Endothelial cell of umbilical vein (primary cell): ENCODE measurements around the gene EDAR. TPM values are rescaled to one million over a fixed set of nuclear protein-coding genes. Genes with fewer than 3 reads are reported as not detected.

Experiments used
- BruUV-seq: library from RNA; stranded (reverse); fragments of 400-500 nt; replicated peaks from 2 replicates; lab custom pipeline; 2021; lab: Mats Ljungman, UMichigan
- CTCF ChIA-PET: fragments of 300-600, 350-600 bp; sonication (Branson Sonifier 250); formaldehyde crosslinking; loops from one replicate; lab custom pipeline; 2021; ENCODE audit warnings: antibody characterized with exemption, inconsistent platforms; lab: Charles Lee
- POLR2A ChIA-PET: fragments of 300-600, 350-600 bp; sonication (Branson Sonifier 250); formaldehyde crosslinking; loops from one replicate; lab custom pipeline; 2021; ENCODE audit warnings: antibody characterized with exemption, inconsistent platforms; lab: Charles Lee
- DNase-seq: peaks from one replicate; pipeline ENCODE4 v3.0.0-alpha.2; 2011; ENCODE audit warnings: low read depth, low spot score
- FAIRE-seq: peaks from 2 replicates; lab custom pipeline; 2011; peaks lifted over from hg19 to GRCh38; lab: Jason Lieb, UNC
- H2AFZ ChIP-seq: 2 replicates; pipeline ENCODE4 v1.6.0; 2012; ENCODE audit warnings: low read depth, low read length, control low read depth, inconsistent platforms
- H3K27ac ChIP-seq: 2 replicates; pipeline ENCODE4 v1.5.1; 2011; ENCODE audit warnings: low read depth, mild to moderate bottlenecking, control low read depth, low read length, moderate library complexity; ENCODE audit not compliant: insufficient read depth
- H3K27me3 ChIP-seq, 2 experiments: 2 replicates each; pipeline versions ENCODE4 v1.6.0 to v1.6.1; 2011; ENCODE audit warnings: low read length in 2 of 2, mixed read lengths in 1 of 2; ENCODE audit not compliant: control insufficient read depth in 2 of 2, insufficient read depth in 2 of 2
- H3K36me3 ChIP-seq, 2 experiments: 2 replicates in 1 of 2; 3 replicates in 1 of 2; pipeline ENCODE4 v1.5.1; 2011; ENCODE audit warnings: low read length in 2 of 2, mild to moderate bottlenecking in 1 of 2, moderate library complexity in 1 of 2; ENCODE audit not compliant: control insufficient read depth in 2 of 2, insufficient read depth in 2 of 2; ENCODE audit errors: extremely low read depth in 1 of 2
- H3K4me1 ChIP-seq: 3 replicates; pipeline ENCODE4 v1.5.1; 2011; ENCODE audit warnings: mild to moderate bottlenecking, low read length; ENCODE audit not compliant: control insufficient read depth, insufficient read depth; ENCODE audit errors: extremely low read depth
- H3K4me2 ChIP-seq: 2 replicates; pipeline ENCODE4 v1.6.1; 2011; ENCODE audit warnings: low read length, control low read depth, mixed read lengths; ENCODE audit not compliant: insufficient read depth
- H3K4me3 ChIP-seq, 3 experiments: fragments of 200-600 bp in 1 of 3; sonication (generic), shearing (Covaris generic) in 1 of 3; replicated peaks in 1 of 3; 2 replicates each; pipeline ENCODE4 v1.5.1; 2011 to 2016; ENCODE audit warnings: control low read depth in 3 of 3, low read length in 3 of 3, mild to moderate bottlenecking in 2 of 3, inconsistent platforms in 1 of 3, low read depth in 1 of 3, moderate library complexity in 1 of 3; ENCODE audit not compliant: insufficient read depth in 1 of 3
- H3K79me2 ChIP-seq: 2 replicates; pipeline ENCODE4 v1.6.0; 2012; ENCODE audit warnings: low read length, inconsistent platforms; ENCODE audit not compliant: control insufficient read depth, insufficient read depth
- H3K9ac ChIP-seq: replicated peaks from 2 replicates; pipeline ENCODE3; 2011; ENCODE audit warnings: low read length, control low read depth; ENCODE audit not compliant: insufficient read depth; ENCODE audit errors: extremely low read depth
- H3K9me1 ChIP-seq: replicated peaks from 3 replicates; pipeline ENCODE4 v1.6.0; 2011; ENCODE audit warnings: mild to moderate bottlenecking, low read length; ENCODE audit not compliant: control insufficient read depth, insufficient read depth; ENCODE audit errors: extremely low read depth
- H3K9me3 ChIP-seq: replicated peaks from 2 replicates; pipeline ENCODE4 v1.5.1; 2012; ENCODE audit warnings: low read length, inconsistent platforms; ENCODE audit not compliant: control insufficient read depth, insufficient read depth
- H4K20me1 ChIP-seq: replicated peaks from 2 replicates; pipeline ENCODE3; 2011; ENCODE audit warnings: mild to moderate bottlenecking, low read length; ENCODE audit not compliant: control insufficient read depth, insufficient read depth; ENCODE audit errors: extremely low read depth
- EZH2 ChIP-seq: IDR thresholded peaks from 2 replicates; pipeline ENCODE4 v1.6.1; 2012; ENCODE audit warnings: borderline replicate concordance, low read depth, mild to moderate bottlenecking, moderate library complexity, low read length, inconsistent platforms; ENCODE audit not compliant: severe bottlenecking
- FOS ChIP-seq: IDR thresholded peaks from 2 replicates; pipeline ENCODE4 v1.6.1; 2011; ENCODE audit warnings: mild to moderate bottlenecking, low read length, moderate library complexity, borderline replicate concordance; ENCODE audit not compliant: insufficient read depth
- GATA2 ChIP-seq: IDR thresholded peaks from 2 replicates; pipeline ENCODE4 v1.7.0; 2011; ENCODE audit warnings: low read depth, mild to moderate bottlenecking, moderate library complexity, mixed read lengths, low read length; ENCODE audit not compliant: insufficient read length, insufficient read depth
- JUN ChIP-seq: IDR thresholded peaks from 2 replicates; pipeline ENCODE4 v1.6.1; 2011; ENCODE audit warnings: borderline replicate concordance, low read depth; ENCODE audit not compliant: insufficient read length, insufficient read depth
- MYC ChIP-seq: IDR thresholded peaks from one replicate; pipeline ENCODE4 v1.6.1; 2011; ENCODE audit warnings: mild to moderate bottlenecking, low read depth, low read length
- POLR2A ChIP-seq: IDR thresholded peaks from 2 replicates; pipeline ENCODE4 v1.6.1; 2012; ENCODE audit warnings: low read depth, mild to moderate bottlenecking, control low read depth, low read length
- POLR2AphosphoS5 ChIP-seq: IDR thresholded peaks from 2 replicates; pipeline ENCODE4 v1.6.1; 2012; ENCODE audit warnings: low read depth, mild to moderate bottlenecking, control low read depth, low read length, moderate library complexity; ENCODE audit not compliant: insufficient read depth
- dilution Hi-C: fragments of 300-500 bp; cut with MboI; formaldehyde crosslinking; loops from one replicate; pipeline ENCODE4 v1.15.0; 2019; ENCODE audit warnings: low sequenced_read_pairs; ENCODE audit not compliant: extremely low pct_ligation_motif_present
- intact Hi-C: fragments of 100-400 bp; cut with micrococcal nuclease; formaldehyde crosslinking; loops from one replicate; pipeline ENCODE4 v1.10.0; 2022
- polyA plus RNA-seq, 4 experiments: library from polyadenylated mRNA; depleted of rRNA in 3 of 4; stranded (reverse) in 3 of 4; unstranded in 1 of 4; fragments of >200 nt; gene quantifications; 2 replicates each; pipeline versions ENCODE4 v1.2.1 to v1.2.3, GENCODE V29; 2011 to 2012; ENCODE audit warnings: missing spikeins in 1 of 4
- total RNA-seq: library from RNA; stranded (reverse); gene quantifications from 2 replicates; pipeline ENCODE4 v1.2.3, GENCODE V29; 2021
- TF ChIP-seq, protein P1 (sequence below): IDR thresholded peaks from 2 replicates; pipeline ENCODE4 v1.6.1; 2011; ENCODE audit not compliant: insufficient read depth, insufficient read length
- TF ChIP-seq, protein P2 (sequence below), 2 donors: IDR thresholded peaks; 1 replicate in 1 of 2; 2 replicates in 1 of 2; pipeline ENCODE4 v1.5.1; 2011; ENCODE audit warnings: low read length in 2 of 2, mild to moderate bottlenecking in 2 of 2, moderate library complexity in 2 of 2, control low read depth in 1 of 2, inconsistent platforms in 1 of 2, low read depth in 1 of 2; ENCODE audit not compliant: insufficient read depth in 1 of 2; ENCODE audit errors: extremely low read depth in 1 of 2

EDAR gene
- total and polyA plus RNA-seq, 2 donors (not counting 3 experiments of a cell fraction or from before 2014, with no cell fraction given): not detected

DNA sequence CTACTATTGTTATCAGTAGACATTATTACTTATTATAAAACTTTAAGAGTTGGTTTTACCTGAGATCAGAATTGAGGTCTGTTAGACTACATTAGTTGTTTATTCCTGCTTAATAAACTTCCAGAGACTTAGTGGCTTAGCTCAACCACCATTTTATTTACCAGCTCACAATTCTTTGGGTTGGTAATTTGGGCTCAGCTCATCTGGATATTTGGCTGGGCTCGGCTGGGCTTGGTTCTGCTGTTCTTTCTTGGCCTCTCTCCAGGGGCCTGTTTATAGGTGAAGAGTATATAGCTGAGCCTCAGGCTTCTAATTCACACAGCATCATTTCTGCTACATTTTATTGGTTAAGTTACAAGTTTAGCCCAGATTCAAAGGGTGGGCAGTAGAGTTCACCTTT lies 134.5 kb downstream of the EDAR start:
- dilution Hi-C loops: no loop called here
- Histone ChIP-seq H3K4me1 (no peaks in the 10 kb centered on the region), H3K79me2 (no peaks in the 10 kb centered on the region), H3K36me3 (peaks cover 0 to 2% of the 10 kb centered on the region in 2 experiments), H3K4me3 (no peak overlapping the region), H3K9me1 (no peaks in the 10 kb centered on the region), H4K20me1 (no peaks in the 10 kb centered on the region), H3K27me3 (no peaks in the 10 kb centered on the region), H3K9ac (no peak overlapping the region), H3K27ac (no peak overlapping the region), H3K4me2 (no peak overlapping the region), H3K9me3 (no peaks in the 10 kb centered on the region), H2AFZ (no peak overlapping the region)
- intact Hi-C loops: no loop called here
- DNase-seq: no peak
- BruUV-seq: no TSS peak
- TF ChIP-seq POLR2A: no peak
- no peak for TF ChIP-seq POLR2AphosphoS5
- no peak for TF ChIP-seq MYC
- no peak for TF ChIP-seq JUN
- ChIA-PET POLR2A (no interaction called here), CTCF (interaction anchor here (0.7 to 1.2 kb wide), 4 partner anchors 9 to 656 kb away, joined by 3 to 4 read pairs (median 4); no protein-coding TSS in a partner anchor)
- no peak for FAIRE-seq

DNA sequence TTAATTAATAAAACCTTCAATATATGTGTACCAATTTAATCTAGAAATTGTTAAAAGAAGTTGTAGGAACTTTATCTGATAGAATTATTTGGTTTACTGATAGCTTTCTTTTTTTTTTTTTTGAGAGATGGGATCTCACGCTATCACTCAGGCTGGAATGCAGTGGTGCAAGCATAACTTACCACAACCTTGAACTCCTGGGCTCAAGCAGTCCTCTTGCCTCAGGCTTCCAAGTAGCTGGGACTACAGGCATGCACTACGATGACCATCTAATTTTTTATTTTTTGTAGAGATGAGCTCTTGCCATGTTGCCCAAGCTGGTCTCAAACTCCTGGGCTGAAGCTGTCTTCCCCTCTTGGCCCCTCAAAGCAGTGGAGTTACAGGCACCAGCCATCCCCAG lies 135.6 kb downstream of the EDAR start:
- Histone ChIP-seq H3K9ac (no peak overlapping the region), H3K27me3 (no peaks in the 10 kb centered on the region), H3K4me1 (no peaks in the 10 kb centered on the region), H3K36me3 (peaks cover 0 to 2% of the 10 kb centered on the region in 2 experiments), H3K4me3 (no peak overlapping the region), H3K27ac (no peak overlapping the region), H3K9me3 (no peaks in the 10 kb centered on the region), H4K20me1 (no peaks in the 10 kb centered on the region), H3K4me2 (no peak overlapping the region), H3K9me1 (no peaks in the 10 kb centered on the region), H2AFZ (no peak overlapping the region), H3K79me2 (no peaks in the 10 kb centered on the region)
- FAIRE-seq: no peak
- dilution Hi-C loops: no loop called here
- intact Hi-C loops: no loop called here
- ChIA-PET POLR2A (no interaction called here), CTCF (interaction anchor here (1.0 kb wide), 1 partner anchor 10 kb away, joined by 4 read pairs; no protein-coding TSS in a partner anchor)
- DNase-seq: no peak
- BruUV-seq: no TSS peak
- TF ChIP-seq POLR2A (no peak), MYC (no peak), FOS (no peak), EZH2 (no peak), GATA2 (no peak), POLR2AphosphoS5 (no peak), JUN (no peak)
- TF ChIP-seq, protein P1, sequence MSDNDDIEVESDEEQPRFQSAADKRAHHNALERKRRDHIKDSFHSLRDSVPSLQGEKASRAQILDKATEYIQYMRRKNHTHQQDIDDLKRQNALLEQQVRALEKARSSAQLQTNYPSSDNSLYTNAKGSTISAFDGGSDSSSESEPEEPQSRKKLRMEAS: no peak
- TF ChIP-seq, protein P2, sequence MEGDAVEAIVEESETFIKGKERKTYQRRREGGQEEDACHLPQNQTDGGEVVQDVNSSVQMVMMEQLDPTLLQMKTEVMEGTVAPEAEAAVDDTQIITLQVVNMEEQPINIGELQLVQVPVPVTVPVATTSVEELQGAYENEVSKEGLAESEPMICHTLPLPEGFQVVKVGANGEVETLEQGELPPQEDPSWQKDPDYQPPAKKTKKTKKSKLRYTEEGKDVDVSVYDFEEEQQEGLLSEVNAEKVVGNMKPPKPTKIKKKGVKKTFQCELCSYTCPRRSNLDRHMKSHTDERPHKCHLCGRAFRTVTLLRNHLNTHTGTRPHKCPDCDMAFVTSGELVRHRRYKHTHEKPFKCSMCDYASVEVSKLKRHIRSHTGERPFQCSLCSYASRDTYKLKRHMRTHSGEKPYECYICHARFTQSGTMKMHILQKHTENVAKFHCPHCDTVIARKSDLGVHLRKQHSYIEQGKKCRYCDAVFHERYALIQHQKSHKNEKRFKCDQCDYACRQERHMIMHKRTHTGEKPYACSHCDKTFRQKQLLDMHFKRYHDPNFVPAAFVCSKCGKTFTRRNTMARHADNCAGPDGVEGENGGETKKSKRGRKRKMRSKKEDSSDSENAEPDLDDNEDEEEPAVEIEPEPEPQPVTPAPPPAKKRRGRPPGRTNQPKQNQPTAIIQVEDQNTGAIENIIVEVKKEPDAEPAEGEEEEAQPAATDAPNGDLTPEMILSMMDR (IDR thresholded peaks at IDR 0.05; ENCODE audit: extremely low read depth in 1 of 2, insufficient read depth in 1 of 2, low read depth in 1 of 2, low read length in 2 of 2): no peak
